Myocyte (in vitro differentiated cells): ENCODE data around the gene TFEB. TPM values are rescaled to one million over a fixed set of nuclear protein-coding genes. Genes with fewer than 3 reads are reported as not detected.
A peak's percentile ranks its signal among the peaks of the same experiment; 100 is the strongest.

Experiments
- DNase-seq: peaks from one replicate; pipeline ENCODE4 v3.0.0-alpha.2; 2012; ENCODE audit warnings: low read depth
- total RNA-seq: library from RNA; depleted of rRNA; stranded (reverse); fragments of >200 nt; gene quantifications from 2 replicates; pipeline ENCODE4 v1.2.3, GENCODE V29; 2014

The TFEB gene
- total RNA-seq, 1 donor from 2014 or later = 10.6 TPM

- no peak for DNase-seq
These were observed 94.0 kb downstream of the TFEB start for GRCh38 chr6:41641352-41641925.

GRCh38 chr6:41640426-41640825 lies 95.0 kb downstream of the TFEB start:
- peak; percentile 52 for DNase-seq

GRCh38 chr6:41639809-41640371 lies 95.5 kb downstream of the TFEB start:
- DNase-seq = no peak

GRCh38 chr6:41638935-41639808 lies 96.2 kb downstream of the TFEB start:
- no peak for DNase-seq

DNA sequence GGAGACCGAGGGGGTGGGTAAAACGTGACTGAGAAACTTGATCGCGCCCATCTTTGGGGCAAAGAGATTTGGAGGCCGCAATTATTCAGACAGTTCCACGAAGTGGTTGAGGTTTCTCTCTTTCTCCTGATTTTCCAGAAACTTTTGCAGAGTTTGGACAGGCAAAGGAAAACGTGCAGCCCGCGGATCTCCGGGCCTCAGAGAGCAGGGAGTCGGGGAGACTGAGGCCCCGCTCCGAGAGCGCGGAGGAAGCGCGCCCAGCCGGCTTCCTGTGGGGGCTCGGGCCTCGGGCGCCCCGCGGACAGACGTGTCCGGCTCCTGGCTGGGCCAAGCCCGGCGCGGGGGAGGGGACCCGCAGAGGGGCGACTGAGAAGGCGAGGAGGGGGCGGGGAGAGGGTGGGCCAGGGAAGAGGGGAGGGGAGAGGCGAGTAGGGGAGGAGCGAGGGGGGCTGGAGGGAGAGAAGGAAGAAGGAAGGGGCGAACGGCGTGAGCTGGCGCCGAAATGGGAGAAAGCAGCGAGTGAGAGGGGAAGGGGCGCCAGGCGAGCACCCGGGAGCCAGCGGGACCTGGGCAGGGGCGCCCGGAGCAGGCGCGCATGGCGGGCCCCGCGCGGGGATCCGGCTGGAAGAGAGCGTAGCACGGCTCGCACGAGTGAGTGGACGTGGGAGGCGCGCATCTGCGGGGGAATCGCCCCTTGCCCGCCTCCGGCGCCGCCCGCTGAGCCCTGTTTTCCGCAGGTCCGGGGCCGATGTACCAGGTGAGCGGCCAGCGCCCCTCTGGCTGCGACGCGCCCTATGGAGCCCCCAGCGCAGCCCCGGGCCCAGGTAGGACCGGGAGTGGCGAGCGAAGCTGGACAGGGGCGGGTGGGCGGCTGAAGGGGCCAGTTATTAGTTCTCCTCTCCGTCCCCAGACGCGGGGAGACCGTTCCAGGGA lies 97.1 kb downstream of the TFEB start, which contains the start of gene MDFI:
Gene MDFI (plus strand): TSS at position 467 of the 933 bp plus-strand sequence. CDS start 282 bp downstream, at position 749.
- no peak for DNase-seq

- DNase-seq = no peak
These were observed 98.0 kb downstream of the TFEB start for GRCh38 chr6:41637194-41638001.

GRCh38 chr6:41636833-41637193 lies 98.6 kb downstream of the TFEB start:
- no peak for DNase-seq

DNA sequence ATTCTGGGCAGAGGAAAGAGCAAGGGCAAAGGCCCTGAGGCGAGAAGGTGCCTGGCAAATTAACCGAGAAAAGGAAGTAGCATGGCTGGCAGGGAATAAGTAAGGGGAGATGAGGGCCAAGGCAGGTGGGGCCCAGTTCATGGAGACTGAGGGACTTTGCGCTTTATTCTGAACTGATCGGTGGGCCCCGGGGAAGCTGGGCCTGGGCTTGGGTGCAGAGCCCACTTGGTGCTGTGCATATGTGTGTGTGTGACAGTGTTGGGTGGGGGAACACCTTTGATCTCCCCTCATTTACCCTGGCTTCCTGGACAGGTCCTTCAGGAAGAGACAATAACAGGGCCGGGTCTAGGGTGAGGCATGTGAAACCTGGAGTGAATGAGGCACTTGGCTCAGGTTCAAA lies 100.0 kb downstream of the TFEB start:
- DNase-seq = no peak

DNA sequence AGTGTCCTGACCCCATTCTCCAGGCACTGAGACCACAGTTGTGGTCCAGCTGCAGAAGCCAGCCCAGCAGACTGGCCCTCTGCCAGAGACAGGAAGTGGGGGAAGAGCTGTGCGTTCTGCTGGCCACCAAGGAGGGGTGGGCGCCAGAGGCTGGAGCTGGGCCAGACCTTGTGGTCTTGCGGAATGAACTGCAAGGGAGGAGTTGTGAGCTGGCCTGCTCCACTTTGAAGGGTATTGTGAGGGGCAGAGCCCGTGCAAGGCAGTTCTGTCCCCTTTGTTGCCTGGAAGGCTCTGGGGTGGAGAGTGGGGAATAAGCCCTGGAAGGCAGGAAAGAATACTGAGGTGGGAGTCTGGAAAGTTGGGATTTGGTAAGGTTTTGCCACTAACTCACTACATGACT lies 100.8 kb downstream of the TFEB start:
- DNase-seq = no peak

Other genes with a start within 250 kb of the TFEB start
- 3.1 and 7.1 TPM in 2 replicates for gene FOXP4, start 189.2 kb downstream of the TFEB start, total RNA-seq
- not detected in 2 replicates for gene MDFI, start 97.1 kb downstream of the TFEB start, total RNA-seq
- gene PGC, start 11.8 kb upstream of the TFEB start, total RNA-seq = not detected in 2 replicates
- 2.0 and 3.5 TPM in 2 replicates for gene FRS3, start 44.3 kb upstream of the TFEB start, total RNA-seq
- 1.3 and 3.5 TPM in 2 replicates for gene PRICKLE4, start 45.2 kb upstream of the TFEB start, total RNA-seq
- 101 and 115 TPM in 2 replicates for gene TOMM6, start 52.1 kb upstream of the TFEB start, total RNA-seq
- gene USP49, start 159.8 kb upstream of the TFEB start, total RNA-seq = 2.2 and 3.1 TPM in 2 replicates
- gene MED20, start 185.5 kb upstream of the TFEB start, total RNA-seq = 26.4 and 27.3 TPM in 2 replicates
- gene BYSL, start 185.9 kb upstream of the TFEB start, total RNA-seq = 28.1 and 28.3 TPM in 2 replicates
- gene CCND3, start 206.2 kb upstream of the TFEB start, total RNA-seq = 169 and 170 TPM in 2 replicates